Measurements from ENCODE around the gene CLPSL1. TPM values are rescaled to one million over a fixed set of nuclear protein-coding genes. Genes with fewer than 3 reads are reported as not detected.
A peak's percentile ranks its signal among the peaks of the same experiment; 100 is the strongest.

The CLPSL1 gene
- total RNA-seq, 1 experiment from 2014 or later = not detected

GRCh38 chr6:35757456-35758123 lies 23.2 kb upstream of the CLPSL1 start:
- peak; percentile 49 for DNase-seq (ENCODE audit: low read depth)

GRCh38 chr6:35759426-35759825 lies 21.4 kb upstream of the CLPSL1 start:
- DNase-seq (ENCODE audit: low read depth) = no peak

- DNase-seq (ENCODE audit: low read depth) = no peak
Measured at GRCh38 chr6:35765739-35766138, 15.1 kb upstream of the CLPSL1 start.

GRCh38 chr6:35769211-35769610 lies 11.6 kb upstream of the CLPSL1 start:
- DNase-seq (ENCODE audit: low read depth) = no peak

GRCh38 chr6:35771343-35771627 lies 9.5 kb upstream of the CLPSL1 start:
- DNase-seq (ENCODE audit: low read depth) = no peak

GRCh38 chr6:35774116-35774794 lies 6.6 kb upstream of the CLPSL1 start:
- DNase-seq (ENCODE audit: low read depth) = no peak

- DNase-seq (ENCODE audit: low read depth) = peak; percentile 32
Measured at GRCh38 chr6:35775031-35775430, 5.8 kb upstream of the CLPSL1 start.

GRCh38 chr6:35776364-35777215 lies 4.2 kb upstream of the CLPSL1 start, which contains the start of gene CLPSL2:
CLPSL2 (plus strand) TSS chr6:35776598; CDS start chr6:35776619, 21 bp downstream.
- peak; percentile 51 for DNase-seq (ENCODE audit: low read depth)

- DNase-seq (ENCODE audit: low read depth) = no peak
Measured at GRCh38 chr6:35777356-35778102, 3.3 kb upstream of the CLPSL1 start.

GRCh38 chr6:35778437-35778836 lies 2.4 kb upstream of the CLPSL1 start:
- no peak for DNase-seq (ENCODE audit: low read depth)

GRCh38 chr6:35781290-35781689 lies 471 bp downstream of the CLPSL1 start:
- DNase-seq (ENCODE audit: low read depth) = no peak

GRCh38 chr6:35782424-35782823 lies 1.6 kb downstream of the CLPSL1 start:
- DNase-seq (ENCODE audit: low read depth) = no peak

GRCh38 chr6:35784200-35784599 lies 3.4 kb downstream of the CLPSL1 start:
- DNase-seq (ENCODE audit: low read depth) = no peak

GRCh38 chr6:35786272-35786671 lies 5.5 kb downstream of the CLPSL1 start:
- DNase-seq (ENCODE audit: low read depth) = no peak

GRCh38 chr6:35786810-35787209 lies 6.0 kb downstream of the CLPSL1 start:
- DNase-seq (ENCODE audit: low read depth) = peak; percentile 72

- no peak for DNase-seq (ENCODE audit: low read depth)
Measured at GRCh38 chr6:35787266-35788218, 6.7 kb downstream of the CLPSL1 start.

- no peak for DNase-seq (ENCODE audit: low read depth)
Measured at GRCh38 chr6:35788423-35788982, 7.7 kb downstream of the CLPSL1 start.

GRCh38 chr6:35790683-35791082 lies 9.9 kb downstream of the CLPSL1 start:
- DNase-seq (ENCODE audit: low read depth) = no peak

GRCh38 chr6:35794536-35795452 lies 14.0 kb downstream of the CLPSL1 start:
- no peak for DNase-seq (ENCODE audit: low read depth)

Data from Daoy (cell line).